Measurements from ENCODE around the gene UGT1A6.

GRCh38 chr2:233756429-233757081 lies 63.9 kb downstream of the UGT1A6 start:
- TF ChIP-seq CTCF (IDR thresholded peaks at IDR 0.05) (no peak), POLR2A (IDR thresholded peaks at IDR 0.05) (no peak)
